ENCODE data around the gene FAM120B. TPM values are rescaled to one million over a fixed set of nuclear protein-coding genes. Genes with fewer than 3 reads are reported as not detected.

Gene FAM120B
- total RNA-seq, 6 experiments from 2014 or later, result 9.5 to 15.7 (median 13.1) TPM

- TF ChIP-seq CTCF (IDR thresholded peaks at IDR 0.05) (no peak), POLR2A (IDR thresholded peaks at IDR 0.05) (no peak)
- WGBS (ENCODE audit: insufficient coverage, low coverage, low lambda C conversion rate, missing lambda C conversion rate), result 5% methylated on average over 16 of the region's 16 CpGs
- no peaks in the 10 kb centered on the region for H3K27me3 ChIP-seq
- ATAC-seq, result no peak
- H3K27ac ChIP-seq, result no peak overlapping the region
- peaks cover 0 to 29% (median 4%) of the 10 kb centered on the region in 4 donors for H3K4me1 ChIP-seq
- no peaks in the 10 kb centered on the region for H3K9me3 ChIP-seq
- intact Hi-C loops (cut with DNase I), result loop anchor here in 1 of 2 donors (10.0 kb wide), 2 partner anchors 64 to 114 kb away; no protein-coding TSS in a partner anchor
- DNase-seq, result no peak
- peak overlapping the region; percentile 35 to 63 (median 60) for H3K4me3 ChIP-seq
- no peaks in the 10 kb centered on the region for H3K36me3 ChIP-seq
Observed at GRCh38 chr6:170288852-170289179, 17.7 kb upstream of the FAM120B start.

- no peak for ATAC-seq
- peak in 1 of 3 donors; percentile 38 for DNase-seq
- H3K9me3 ChIP-seq, result no peaks in the 10 kb centered on the region
- no peak for TF ChIP-seq POLR2A (IDR thresholded peaks at IDR 0.05)
- no peak for TF ChIP-seq CTCF (IDR thresholded peaks at IDR 0.05)
- no peaks in the 10 kb centered on the region for H3K36me3 ChIP-seq
- under 1% methylated on average over 13 of the region's 85 CpGs for WGBS (ENCODE audit: insufficient coverage, low coverage, low lambda C conversion rate, missing lambda C conversion rate)
- peaks cover 0 to 29% (median 4%) of the 10 kb centered on the region in 4 donors for H3K4me1 ChIP-seq
- H3K27me3 ChIP-seq, result peaks cover 0 to 4% of the 10 kb centered on the region in 2 donors
- intact Hi-C loops (cut with DNase I), result loop anchor here in 1 of 2 donors (10.0 kb wide), 2 partner anchors 65 to 115 kb away; no protein-coding TSS in a partner anchor
- H3K4me3 ChIP-seq, result peak overlapping the region; percentile 35 to 63 (median 60)
- peak overlapping the region; percentile 53 to 79 (median 55) for H3K27ac ChIP-seq
Observed at GRCh38 chr6:170289180-170289931, 17.2 kb upstream of the FAM120B start.

GRCh38 chr6:170289951-170290295 is 16.6 kb upstream of the FAM120B start:
- H3K4me1 ChIP-seq, result peaks cover 0 to 29% (median 4%) of the 10 kb centered on the region in 4 donors
- DNase-seq (peak in 1 of 3 donors; percentile 46), ATAC-seq (peak in 1 of 4 donors; percentile 4)
- intact Hi-C loops (cut with DNase I), result loop anchor here in 1 of 2 donors (10.0 kb wide), 2 partner anchors 65 to 115 kb away; no protein-coding TSS in a partner anchor
- TF ChIP-seq POLR2A (IDR thresholded peaks at IDR 0.05) (no peak), CTCF (IDR thresholded peaks at IDR 0.05) (no peak)
- peaks cover 0 to 8% of the 10 kb centered on the region in 2 donors for H3K27me3 ChIP-seq
- WGBS (ENCODE audit: insufficient coverage, low coverage, low lambda C conversion rate, missing lambda C conversion rate), result 0% methylated on average over 7 of the region's 41 CpGs
- no peaks in the 10 kb centered on the region for H3K9me3 ChIP-seq
- H3K36me3 ChIP-seq, result no peaks in the 10 kb centered on the region
- peak overlapping the region; percentile 35 to 63 (median 60) for H3K4me3 ChIP-seq
- H3K27ac ChIP-seq, result peak overlapping the region; percentile 53 to 79 (median 55)

- H3K4me1 ChIP-seq, result peaks cover 0 to 35% (median 6%) of the 10 kb centered on the region in 4 donors
- peak within 1 kb of the TSS; percentile 53 to 79 (median 55) for H3K27ac ChIP-seq
- no peaks in the 10 kb centered on the region for H3K36me3 ChIP-seq
- H3K4me3 ChIP-seq, result peak within 1 kb of the TSS; percentile 39 to 63 (median 60)
- DNase-seq (peak; percentile 61 to 72 (median 72)), ATAC-seq (peak; percentile 48 to 66 (median 60))
- TF ChIP-seq POLR2A (IDR thresholded peaks at IDR 0.05) (peak; percentile 67), CTCF (IDR thresholded peaks at IDR 0.05) (no peak)
- under 1% methylated on average over 44 of the region's 83 CpGs for WGBS (ENCODE audit: insufficient coverage, low coverage, low lambda C conversion rate, missing lambda C conversion rate)
- H3K27me3 ChIP-seq, result peaks cover 0 to 14% of the 10 kb centered on the region in 2 donors
- no peaks in the 10 kb centered on the region for H3K9me3 ChIP-seq
- intact Hi-C loops (cut with DNase I), result no loop called here
Observed at GRCh38 chr6:170290296-170291128, 16.0 kb upstream of the FAM120B start, which contains the start of gene DLL1. Gene DLL1 (minus strand): TSS chr6:170291078. CDS start chr6:170290139, 939 bp downstream.
